Kasumi-1 (cell line): Measurements from ENCODE around the gene SCNM1.
A peak's percentile ranks its signal among the peaks of the same experiment; 100 is the strongest.
"Not testable (repeated sequence)": the region's sequence is repeated elsewhere in the genome, so short reads cannot be mapped to it uniquely, and the experiment has no call there.

Experiments used
- DNase-seq, 2 experiments: peaks; one replicate each; lab custom pipeline; 2025; lab: John Stamatoyannopoulos, UW

The SCNM1 gene

DNA sequence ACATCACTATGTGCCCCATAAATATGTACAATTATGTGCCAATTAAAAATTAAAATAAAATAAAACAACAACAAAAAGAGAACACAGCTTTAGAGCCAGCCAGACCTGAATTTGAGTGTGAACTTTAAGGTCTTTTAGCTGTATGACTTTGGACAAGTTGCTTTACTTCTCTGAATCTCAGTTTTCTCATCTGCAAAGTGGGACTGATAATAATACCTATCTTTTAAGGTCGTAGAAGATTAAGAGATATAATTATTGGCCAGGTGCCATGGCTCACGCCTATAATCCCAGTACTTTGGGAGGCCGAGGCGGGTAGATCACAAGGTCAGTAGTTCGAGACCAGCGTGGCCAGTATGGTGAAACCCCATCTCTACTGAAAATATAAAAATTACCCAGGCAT lies 27.4 kb downstream of the SCNM1 start:
- DNase-seq: no peak

- DNase-seq: no peak
Measured at GRCh38 chr1:151193856-151194255, 27.9 kb downstream of the SCNM1 start.

- DNase-seq: not testable (repeated sequence)
Measured at GRCh38 chr1:151194894-151195594, 29.1 kb downstream of the SCNM1 start.

GRCh38 chr1:151196292-151196800 lies 30.4 kb downstream of the SCNM1 start:
- peak; percentile 90 to 93 for DNase-seq

GRCh38 chr1:151197863-151198253 lies 31.9 kb downstream of the SCNM1 start:
- DNase-seq: no peak

DNA sequence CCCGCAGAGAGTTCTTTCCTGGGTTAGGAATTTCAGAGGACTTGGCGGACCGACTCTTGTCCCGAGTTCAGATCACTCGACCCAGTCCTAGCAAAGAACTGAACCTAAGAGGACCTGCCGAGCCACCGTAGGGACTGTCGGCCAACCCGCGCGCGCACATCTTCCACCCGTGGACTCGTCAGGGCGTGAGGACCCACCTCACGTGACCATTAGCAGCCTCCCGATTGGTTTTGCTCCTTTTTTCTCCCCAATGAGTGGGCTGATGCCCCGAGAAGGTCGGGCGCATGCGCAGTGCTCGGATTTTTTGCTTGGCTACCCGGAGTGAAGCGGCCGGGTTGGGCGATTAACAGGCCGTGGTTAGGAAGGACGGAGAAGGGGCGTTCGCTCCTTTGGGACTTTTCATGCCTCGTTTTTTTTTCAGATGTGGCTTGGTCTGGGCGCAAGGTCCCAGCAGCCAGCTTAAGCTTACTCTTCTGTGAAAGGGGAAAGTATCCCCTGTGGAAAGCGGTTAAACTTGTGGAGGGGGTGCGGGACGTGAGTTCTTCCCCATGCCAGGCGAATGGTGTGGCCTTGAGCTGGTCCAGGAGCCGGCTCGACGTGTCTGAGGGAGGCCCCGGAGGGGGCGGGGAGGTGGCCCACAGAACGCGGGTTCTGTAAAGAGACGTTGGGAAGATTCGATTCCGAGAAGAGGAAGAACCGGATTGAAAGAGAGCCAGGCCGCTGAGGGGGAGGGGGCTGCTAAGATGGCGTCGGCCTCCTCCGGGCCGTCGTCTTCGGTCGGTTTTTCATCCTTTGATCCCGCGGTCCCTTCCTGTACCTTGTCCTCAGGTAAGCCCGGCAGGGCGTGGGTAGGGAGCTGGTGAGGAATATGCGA lies 32.5 kb downstream of the SCNM1 start, which contains the start of gene PIP5K1A:
TSS of gene PIP5K1A (plus strand) at position 299 of the 874 bp plus-strand sequence. CDS start at position 744, 445 bp downstream.
- DNase-seq: peak; percentile 98 to 99

DNA sequence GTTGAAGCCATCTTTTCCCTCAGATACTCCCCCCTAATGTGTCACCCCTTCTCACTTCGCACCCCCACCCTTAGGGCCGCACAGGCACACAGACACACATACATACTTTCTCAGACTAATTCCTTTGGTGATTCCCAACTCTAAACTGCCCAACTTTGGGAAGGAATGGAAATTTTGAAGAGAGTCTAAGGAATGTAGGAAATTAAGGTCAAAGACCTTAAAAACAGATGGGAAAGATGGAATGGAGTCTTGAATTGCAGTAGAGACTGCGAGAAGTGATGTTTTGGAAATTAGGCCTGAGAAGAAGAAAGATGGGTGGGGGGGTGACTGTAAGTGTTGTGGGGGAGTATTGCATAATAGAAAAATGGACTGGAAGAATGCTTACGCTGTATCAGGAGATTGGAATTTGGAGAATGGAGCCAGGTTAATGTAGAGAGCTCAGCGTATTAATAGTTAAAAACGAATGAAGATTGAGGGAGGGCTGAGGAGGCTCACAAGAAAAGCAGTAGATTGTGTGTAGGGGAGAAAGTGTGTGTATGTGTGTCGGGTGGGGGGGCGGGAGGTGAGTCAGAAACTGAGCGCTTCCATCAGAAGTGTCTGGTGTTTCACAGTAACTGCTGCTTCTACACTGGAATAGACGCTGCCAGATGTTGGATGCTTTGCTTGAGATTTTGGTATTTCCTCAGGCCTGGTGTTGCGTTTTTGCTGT lies 34.1 kb downstream of the SCNM1 start:
- no peak for DNase-seq

- not testable (repeated sequence) for DNase-seq
Measured at GRCh38 chr1:151205381-151205965, 39.5 kb downstream of the SCNM1 start.

- no peak for DNase-seq
Measured at GRCh38 chr1:151210830-151211229, 44.9 kb downstream of the SCNM1 start.

GRCh38 chr1:151211972-151212705 lies 46.2 kb downstream of the SCNM1 start:
- DNase-seq: no peak

GRCh38 chr1:151213560-151213959 lies 47.6 kb downstream of the SCNM1 start:
- no peak for DNase-seq
